Upper lobe of right lung (tissue), 1 donor: ENCODE data around the gene DNAJB12. TPM values are rescaled to one million over a fixed set of nuclear protein-coding genes. Genes with fewer than 3 reads are reported as not detected.

Source experiments
- ATAC-seq: fragments of 200-7000 bp; cut with Tn5 transposase; one replicate; pipeline ENCODE4 v1.9.1; 2020; ENCODE audit warnings: mild to moderate bottlenecking, moderate library complexity
- DNase-seq: peaks from one replicate; pipeline ENCODE4 v3.0.0-alpha.2; 2020
- H3K27ac ChIP-seq: fragments of 200-600 bp; one replicate; pipeline ENCODE4 v1.8.0; 2022
- H3K27me3 ChIP-seq: fragments of 200-600 bp; one replicate; pipeline ENCODE4 v1.8.0; 2022; ENCODE audit warnings: mild to moderate bottlenecking
- H3K36me3 ChIP-seq: fragments of 200-600 bp; one replicate; pipeline ENCODE4 v1.8.0; 2022
- H3K4me1 ChIP-seq: fragments of 200-600 bp; one replicate; pipeline ENCODE4 v1.8.0; 2022
- H3K4me3 ChIP-seq: fragments of 200-600 bp; one replicate; pipeline ENCODE4 v1.8.0; 2022; ENCODE audit warnings: mild to moderate bottlenecking
- H3K9me3 ChIP-seq: fragments of 200-600 bp; one replicate; pipeline ENCODE4 v1.8.0; 2022
- intact Hi-C: fragments of 100-400 bp; cut with DNase I; formaldehyde crosslinking; loops from one replicate; pipeline ENCODE4 v1.11.0; 2022
- total RNA-seq: library from RNA; stranded (reverse); fragmentation: NEBNext Ultra II Directional; extraction: Animal tissue kit (Norgen Biotek cat#: 25700); gene quantifications from one replicate; pipeline ENCODE4 v1.2.1, GENCODE V29; 2021
- TF ChIP-seq, protein P1 (sequence below): fragments of 200-600 bp; IDR thresholded peaks from one replicate; pipeline ENCODE4 v1.8.0; 2022; ENCODE audit warnings: antibody characterized with exemption
- donor health status: DM: no; HTN: yes; CAD: no; lungs with severe emphysema.

The DNAJB12 gene
- total RNA-seq, 1 donor from 2014 or later, result 39.9 TPM

DNA sequence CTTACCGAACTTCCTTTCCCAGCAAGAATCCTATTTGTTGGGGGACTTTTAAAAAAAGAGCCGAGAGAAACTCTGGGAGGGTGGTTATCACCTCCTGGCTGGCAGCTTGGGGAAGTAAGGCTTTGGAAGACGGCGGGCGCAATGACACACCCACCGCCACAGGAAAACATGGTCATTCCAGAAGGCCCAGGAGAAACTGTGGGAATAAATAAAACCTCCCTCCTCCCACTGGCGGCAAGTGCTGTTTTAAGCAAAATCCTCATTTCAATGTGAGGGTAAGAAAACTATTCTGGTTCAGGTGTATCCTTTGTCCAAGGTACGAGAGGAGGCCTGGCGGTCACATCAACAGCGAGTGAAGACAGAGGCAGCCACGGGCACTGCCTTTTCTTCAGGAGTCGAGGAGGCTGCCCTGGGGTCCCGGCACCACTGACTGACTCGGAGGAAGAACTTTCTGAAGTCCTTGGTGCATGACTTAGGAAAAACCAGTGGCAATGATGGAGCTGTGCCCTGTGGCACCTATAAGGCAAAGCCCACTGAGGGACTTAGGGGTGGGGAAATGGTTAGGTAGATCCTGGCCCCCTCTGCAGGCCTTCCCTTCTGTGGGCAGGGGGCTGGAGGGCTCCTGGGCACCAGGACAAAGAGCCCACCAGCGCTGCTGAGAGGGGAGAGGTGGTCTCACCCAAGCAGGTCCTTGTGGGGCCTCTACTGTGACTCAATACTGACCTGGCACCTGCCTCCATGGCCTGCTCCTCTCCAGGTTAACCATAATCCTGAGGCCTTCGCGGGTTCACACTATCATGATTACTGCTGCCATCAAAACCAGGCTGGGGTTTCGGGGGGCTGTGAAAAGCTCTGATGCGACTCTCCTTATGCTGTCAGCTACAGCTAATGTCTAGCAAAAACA is 21.4 kb downstream of the DNAJB12 start:
- DNase-seq, result peak; percentile 61
- H3K4me3 ChIP-seq, result no peak overlapping the region
- no peak for ATAC-seq
- no peaks in the 10 kb centered on the region for H3K9me3 ChIP-seq
- H3K36me3 ChIP-seq, result peaks cover 47% of the 10 kb centered on the region
- H3K27me3 ChIP-seq, result no peaks in the 10 kb centered on the region
- intact Hi-C loops, result no loop called here
- H3K4me1 ChIP-seq, result peaks cover 81% of the 10 kb centered on the region
- TF ChIP-seq, protein P1, sequence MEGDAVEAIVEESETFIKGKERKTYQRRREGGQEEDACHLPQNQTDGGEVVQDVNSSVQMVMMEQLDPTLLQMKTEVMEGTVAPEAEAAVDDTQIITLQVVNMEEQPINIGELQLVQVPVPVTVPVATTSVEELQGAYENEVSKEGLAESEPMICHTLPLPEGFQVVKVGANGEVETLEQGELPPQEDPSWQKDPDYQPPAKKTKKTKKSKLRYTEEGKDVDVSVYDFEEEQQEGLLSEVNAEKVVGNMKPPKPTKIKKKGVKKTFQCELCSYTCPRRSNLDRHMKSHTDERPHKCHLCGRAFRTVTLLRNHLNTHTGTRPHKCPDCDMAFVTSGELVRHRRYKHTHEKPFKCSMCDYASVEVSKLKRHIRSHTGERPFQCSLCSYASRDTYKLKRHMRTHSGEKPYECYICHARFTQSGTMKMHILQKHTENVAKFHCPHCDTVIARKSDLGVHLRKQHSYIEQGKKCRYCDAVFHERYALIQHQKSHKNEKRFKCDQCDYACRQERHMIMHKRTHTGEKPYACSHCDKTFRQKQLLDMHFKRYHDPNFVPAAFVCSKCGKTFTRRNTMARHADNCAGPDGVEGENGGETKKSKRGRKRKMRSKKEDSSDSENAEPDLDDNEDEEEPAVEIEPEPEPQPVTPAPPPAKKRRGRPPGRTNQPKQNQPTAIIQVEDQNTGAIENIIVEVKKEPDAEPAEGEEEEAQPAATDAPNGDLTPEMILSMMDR, result no peak
- H3K27ac ChIP-seq, result peak overlapping the region; percentile 94

DNA sequence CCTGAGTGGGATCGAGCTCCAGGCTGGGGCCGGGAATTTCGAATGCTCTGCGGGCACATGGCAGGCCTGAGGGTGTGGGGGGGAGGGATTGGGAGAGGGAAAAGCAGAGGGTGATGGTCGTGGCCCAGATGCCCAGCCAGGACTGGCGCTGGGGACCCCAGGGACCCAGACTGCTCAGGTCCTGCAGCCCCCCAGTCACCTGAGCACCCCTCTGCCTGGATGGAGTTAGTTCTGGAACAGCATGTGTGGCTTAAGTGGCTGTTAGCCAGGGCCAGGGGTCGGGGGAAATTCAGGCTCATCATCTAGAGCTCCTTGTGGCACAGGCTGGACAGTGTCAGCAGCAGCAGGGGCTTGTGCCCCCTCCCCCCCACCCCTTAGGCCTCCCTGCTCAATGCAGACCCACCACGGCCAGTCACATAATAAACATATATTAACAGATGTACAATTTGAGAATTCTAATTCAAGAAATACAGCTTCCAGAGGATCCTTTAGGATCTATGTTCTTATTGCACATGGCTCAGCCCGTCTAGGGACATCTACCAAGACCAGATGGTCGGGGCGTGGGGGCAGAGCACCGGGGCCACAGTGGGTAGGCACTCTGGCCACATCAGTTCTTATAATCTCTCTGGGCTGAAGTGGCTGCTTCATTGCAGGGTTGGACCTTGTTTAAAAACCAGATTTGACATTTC is 22.2 kb downstream of the DNAJB12 start:
- intact Hi-C loops, result no loop called here
- Histone ChIP-seq H3K27ac (peak overlapping the region; percentile 94), H3K4me3 (peak overlapping the region; percentile 12), H3K4me1 (peaks cover 87% of the 10 kb centered on the region), H3K9me3 (no peaks in the 10 kb centered on the region), H3K27me3 (no peaks in the 10 kb centered on the region), H3K36me3 (peaks cover 39% of the 10 kb centered on the region)
- DNase-seq (no peak), ATAC-seq (no peak)
- TF ChIP-seq, protein P1, result no peak

DNA sequence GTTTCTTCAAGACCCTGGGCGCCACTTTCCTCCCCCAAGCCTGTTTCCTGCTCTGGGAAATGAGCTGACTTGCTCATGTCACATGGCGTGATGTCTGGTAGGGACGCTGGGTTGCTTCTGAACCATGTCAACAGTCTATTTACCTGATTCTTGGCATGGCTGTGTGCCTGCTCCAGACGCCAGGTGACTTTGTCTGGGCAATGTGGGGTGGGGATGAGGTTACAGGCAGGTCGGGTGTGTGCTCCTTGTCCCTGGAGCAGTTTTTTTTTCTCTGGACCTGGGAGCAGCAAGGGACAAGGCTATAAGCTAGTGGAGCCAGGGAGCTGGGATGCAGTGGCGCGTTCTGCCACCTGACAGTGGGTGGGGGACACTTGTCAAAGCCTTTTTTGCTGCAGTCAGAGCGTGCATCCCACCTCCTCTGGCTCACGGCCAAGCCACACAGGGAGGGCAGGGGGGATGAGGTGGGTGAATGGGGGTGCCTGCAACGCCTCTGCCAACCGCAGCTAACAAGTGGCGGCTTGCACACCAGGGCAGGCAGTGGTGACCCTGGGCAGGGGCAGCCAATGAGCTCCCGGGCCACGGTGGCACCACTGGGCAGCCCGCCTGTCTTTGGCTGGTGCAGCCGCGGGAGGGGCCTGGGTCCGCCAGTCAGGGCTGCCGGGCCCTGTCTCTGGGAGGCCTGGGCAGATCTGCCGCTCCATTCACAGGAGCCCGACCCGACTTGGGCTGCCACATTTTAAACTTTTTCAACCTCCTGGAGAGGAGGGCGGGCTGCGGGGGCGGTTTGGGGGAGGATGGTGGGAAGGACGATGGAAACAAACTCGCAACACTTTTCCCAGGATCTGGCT is 22.9 kb downstream of the DNAJB12 start:
- H3K4me1 ChIP-seq, result peaks cover 82% of the 10 kb centered on the region
- intact Hi-C loops, result no loop called here

DNA sequence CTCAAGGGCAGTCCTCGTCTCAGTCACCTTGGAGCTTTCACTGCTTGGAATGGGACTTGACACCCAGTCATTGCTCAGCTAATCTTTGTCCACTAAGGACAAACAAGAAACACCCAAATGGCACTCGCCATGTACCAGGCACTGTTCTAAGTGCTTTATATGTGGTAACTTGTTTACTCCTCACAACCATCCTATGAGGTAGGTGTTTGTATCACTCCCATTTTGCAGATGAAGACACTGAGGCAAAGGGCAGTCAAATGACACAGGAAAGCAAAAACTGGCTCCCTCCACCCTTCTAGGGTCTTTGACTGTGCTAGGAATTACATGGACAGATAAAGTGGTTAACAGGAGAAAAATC is 24.7 kb downstream of the DNAJB12 start:
- no peak for DNase-seq
- intact Hi-C loops, result no loop called here
- TF ChIP-seq, protein P1, result no peak

More for the DNA sequence above, 22.9 kb downstream of the DNAJB12 start:
- Histone ChIP-seq H3K4me3 (peak overlapping the region; percentile 12), H3K9me3 (no peaks in the 10 kb centered on the region), H3K27me3 (no peaks in the 10 kb centered on the region), H3K27ac (peak overlapping the region; percentile 94), H3K36me3 (peaks cover 33% of the 10 kb centered on the region)
- TF ChIP-seq, protein P1, result peak; percentile 42
- ATAC-seq (peak; percentile 86), DNase-seq (peak; percentile 97)

DNA sequence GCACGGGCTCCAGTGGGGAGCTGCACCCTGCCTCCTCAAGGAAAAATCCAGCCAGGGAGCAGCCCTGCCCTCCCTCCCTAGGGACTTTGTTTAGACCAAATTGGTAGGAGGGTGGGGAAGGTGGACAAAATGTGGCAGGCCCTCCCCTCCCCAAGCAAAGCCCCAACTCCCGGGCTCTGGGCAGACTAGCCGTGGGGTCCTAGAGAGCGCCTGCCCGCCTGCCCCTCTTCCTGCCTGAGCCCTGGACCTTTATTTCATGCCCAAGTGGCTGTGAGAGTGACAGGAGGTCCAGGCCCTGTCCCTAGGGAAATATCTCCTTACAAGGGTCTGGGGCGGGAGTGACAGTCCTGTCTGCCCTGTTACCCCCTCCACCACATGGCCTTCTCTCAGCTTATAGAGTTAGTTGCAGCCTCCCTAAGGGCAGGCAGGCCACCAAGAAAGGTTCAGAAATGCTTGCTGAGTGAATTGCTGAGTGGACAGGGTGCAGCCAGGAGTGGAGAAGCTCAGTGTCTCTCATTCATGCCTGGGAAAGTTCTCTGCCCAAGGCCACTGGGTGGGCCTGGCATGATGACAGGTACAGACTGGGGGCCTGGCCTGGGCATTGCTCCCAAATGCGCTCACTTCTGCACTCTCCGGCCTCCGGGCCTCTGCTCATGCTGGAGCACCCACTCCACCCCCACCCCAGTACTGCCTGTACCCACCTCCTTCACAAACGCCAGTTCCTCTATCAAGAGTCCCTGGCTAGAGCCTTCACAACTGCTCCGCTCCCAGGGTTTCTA is 25.2 kb downstream of the DNAJB12 start:
- intact Hi-C loops, result loop anchor here (10.0 kb wide), 1 partner anchor 105 kb away; no protein-coding TSS in a partner anchor
- H3K27ac ChIP-seq, result peak overlapping the region; percentile 94
- TF ChIP-seq, protein P1, result no peak
- no peaks in the 10 kb centered on the region for H3K9me3 ChIP-seq
- peaks cover 11% of the 10 kb centered on the region for H3K36me3 ChIP-seq
- no peak overlapping the region for H3K4me3 ChIP-seq
- peaks cover 76% of the 10 kb centered on the region for H3K4me1 ChIP-seq
- DNase-seq (peak; percentile 80), ATAC-seq (peak; percentile 17)
- H3K27me3 ChIP-seq, result no peaks in the 10 kb centered on the region

More for the DNA sequence above, 24.7 kb downstream of the DNAJB12 start:
- Histone ChIP-seq H3K9me3 (no peaks in the 10 kb centered on the region), H3K27ac (peak overlapping the region; percentile 94), H3K4me3 (no peak overlapping the region), H3K4me1 (peaks cover 76% of the 10 kb centered on the region), H3K36me3 (peaks cover 16% of the 10 kb centered on the region), H3K27me3 (no peaks in the 10 kb centered on the region)
- no peak for ATAC-seq
